K562 (cell line): ENCODE data around the gene ABHD16B. TPM values are rescaled to one million over a fixed set of nuclear protein-coding genes. Genes with fewer than 3 reads are reported as not detected.

Source experiments
- CTCF ChIP-seq, 3 experiments: IDR thresholded peaks in 2 of 3; conservative IDR thresholded peaks in 1 of 3; 2 replicates each; pipeline ENCODE4 v1.5.1; 2011 to 2012; ENCODE audit warnings: low read length in 3 of 3, mild to moderate bottlenecking in 3 of 3, control low read depth in 2 of 3, improper control_type of control experiment in 1 of 3, inconsistent platforms in 1 of 3, low read depth in 1 of 3, mixed read lengths in 1 of 3, moderate library complexity in 1 of 3; ENCODE audit not compliant: insufficient read depth in 2 of 3
- HIVEP1 ChIP-seq: fragments of 250-450 bp; sonication (Bioruptor Pico); IDR thresholded peaks from 2 replicates; pipeline ENCODE4 v1.4.0; 2020; ENCODE audit warnings: mild to moderate bottlenecking
- STAT6 ChIP-seq: sonication (generic); formaldehyde crosslinking; IDR thresholded peaks from 2 replicates; pipeline ENCODE4 v1.8.1; 2023; ENCODE audit warnings: mild to moderate bottlenecking, missing genetic modification reagents
- polyA plus RNA-seq, 8 experiments: library from polyadenylated mRNA; depleted of rRNA in 4 of 8; stranded (reverse) in 5 of 8; unstranded in 3 of 8; fragments of >200 nt; fragmentation: Nextera tagmentation in 2 of 8; fragmentation: Illumina TruSeq in 1 of 8; extraction: Ambion mirVana in 2 of 8; extraction: Trizol in 1 of 8; gene quantifications; 2 replicates each; pipeline versions ENCODE4 v1.2.1 to v1.2.3, GENCODE V29; 2011 to 2014; ENCODE audit warnings: inconsistent platforms in 1 of 8, missing spikeins in 1 of 8
- total RNA-seq, 7 experiments: library from RNA; depleted of rRNA in 6 of 7; stranded (reverse); fragments of >200 nt in 6 of 7; fragmentation: Illumina TruSeq in 2 of 7; extraction: Trizol in 2 of 7; gene quantifications; 2 replicates each; pipeline versions ENCODE4 v1.2.1 to v1.2.3, GENCODE V29; 2011 to 2021; ENCODE audit warnings: low replicate concordance in 1 of 7

The ABHD16B gene
- total and polyA plus RNA-seq, 9 of the 15 experiments (the other 6 are each of a cell fraction or from before 2014, with no cell fraction given): not detected

GRCh38 chr20:63894358-63895201 is 33.3 kb downstream of the ABHD16B start, which contains the start of gene DNAJC5 (continued):
- TF ChIP-seq STAT6 (CRISPR knock-in tag): no peak
- TF ChIP-seq HIVEP1: no peak
- TF ChIP-seq CTCF (IDR thresholded peaks at IDR 0.05 in 2 of 3, conservative IDR thresholded peaks at IDR 0.05 in 1 of 3; ENCODE audit: insufficient read depth in 2 of 3, low read depth in 1 of 3, low read length in 3 of 3): no peak
